Small intestine (tissue), 16 donors: ENCODE data around the gene TEX53. TPM values are rescaled to one million over a fixed set of nuclear protein-coding genes. Genes with fewer than 3 reads are reported as not detected.

Source experiments
- DNase-seq, 2 donors: peaks; one replicate each; pipeline versions ENCODE4 v3.0.0 to v3.0.0-alpha.2; 2013
- FAIRE-seq: peaks from 2 replicates; lab custom pipeline; 2012; peaks lifted over from hg19 to GRCh38; lab: Jason Lieb, UNC
- H3K27ac ChIP-seq, 3 donors: one replicate each; pipeline ENCODE4 v1.5.1; 2013; ENCODE audit warnings: low read length in 2 of 3, mild to moderate bottlenecking in 2 of 3, control low read depth in 1 of 3, inconsistent platforms in 1 of 3, low read depth in 1 of 3, moderate library complexity in 1 of 3
- H3K27me3 ChIP-seq, 3 donors: one replicate each; pipeline ENCODE4 v1.6.1; 2013; ENCODE audit warnings: low read length in 3 of 3, inconsistent platforms in 1 of 3; ENCODE audit not compliant: control insufficient read depth in 3 of 3, insufficient read depth in 3 of 3
- H3K36me3 ChIP-seq, 3 donors: one replicate each; pipeline ENCODE4 v1.6.1; 2013; ENCODE audit warnings: low read length in 3 of 3, inconsistent platforms in 1 of 3, low read depth in 1 of 3, mild to moderate bottlenecking in 1 of 3, moderate library complexity in 1 of 3; ENCODE audit not compliant: control insufficient read depth in 3 of 3, insufficient read depth in 2 of 3
- H3K4me1 ChIP-seq, 3 donors: one replicate each; pipeline ENCODE4 v1.6.1; 2013; ENCODE audit warnings: low read length in 2 of 3, inconsistent platforms in 1 of 3, low read depth in 1 of 3, mild to moderate bottlenecking in 1 of 3, moderate library complexity in 1 of 3; ENCODE audit not compliant: control insufficient read depth in 3 of 3, insufficient read depth in 2 of 3
- H3K4me3 ChIP-seq, 3 donors: one replicate each; pipeline ENCODE4 v1.5.1; 2013; ENCODE audit warnings: low read length in 3 of 3, control low read depth in 1 of 3, inconsistent platforms in 1 of 3, low read depth in 1 of 3, mild to moderate bottlenecking in 1 of 3, moderate library complexity in 1 of 3
- H3K9me3 ChIP-seq, 2 donors: one replicate each; pipeline ENCODE4 v1.6.1; 2013; ENCODE audit warnings: low read depth in 1 of 2, low read length in 1 of 2; ENCODE audit not compliant: control insufficient read depth in 2 of 2, insufficient read depth in 1 of 2
- WGBS, 3 donors: extraction: QIAGEN DNeasy Blood & Tissue Kit; methylation state at CpG; one replicate each; pipeline ENCODE4 v1.1.7; 2013; 5-methylcytosine and 5-hydroxymethylcytosine counted together
- long read RNA-seq, 10 donors: transcript quantifications; one replicate each; lab custom pipeline, GENCODE V29; 2026
- polyA plus RNA-seq, 4 donors: library from polyadenylated mRNA; stranded (reverse) in 3 of 4; unstranded in 1 of 4; fragments of 200-250 nt in 3 of 4; fragments of 120-200 nt in 1 of 4; gene quantifications; one replicate each; pipeline versions ENCODE4 v1.2.1 to v1.2.3, GENCODE V29; 2013
- donor health status: healthy with polysubstance abuse.
- donor health status: control.
- donor health status: control.
- donor health status: Bipolar disorder and iron deficiency.
- donor health status: healthy.

TEX53 gene
- not detected for polyA plus RNA-seq
- long read RNA-seq, donor 1: 0 reads
- long read RNA-seq, donor 2: 0 reads
- long read RNA-seq, donor 3: 0 reads
- long read RNA-seq, donor 4: 0 reads
- long read RNA-seq, donor 5: 0 reads
- long read RNA-seq, donor 6: 0 reads
- long read RNA-seq, donor 7: 0 reads
- long read RNA-seq, donor 8: 0 reads
- long read RNA-seq, donor 9: 0 reads
- long read RNA-seq, donor 10: 0 reads

- Histone ChIP-seq H3K4me3 (no peak within 1 kb of the TSS), H3K27me3 (peaks cover 0 to 8% (median 0%) of the 10 kb centered on the region in 3 donors), H3K27ac (no peak within 1 kb of the TSS), H3K9me3 (no peaks in the 10 kb centered on the region), H3K4me1 (no peaks in the 10 kb centered on the region), H3K36me3 (peaks cover 0 to 2% (median 0%) of the 10 kb centered on the region in 3 donors)
- DNase-seq: no peak
- FAIRE-seq: no peak
- 95 to 99% (median 98%) methylated on average over 6 of the region's 6 CpGs for WGBS, 3 donors
Observed at GRCh38 chr9:114657705-114658104, at the start of gene TEX53. Gene TEX53 (minus strand): TSS chr9:114657805. CDS start chr9:114657774, 31 bp downstream.

- Histone ChIP-seq H3K4me1 (no peaks in the 10 kb centered on the region), H3K4me3 (no peak overlapping the region), H3K36me3 (no peaks in the 10 kb centered on the region), H3K27ac (no peak overlapping the region), H3K27me3 (peaks cover 0 to 2% (median 0%) of the 10 kb centered on the region in 3 donors), H3K9me3 (no peaks in the 10 kb centered on the region)
- FAIRE-seq: no peak
- DNase-seq: no peak
- WGBS, 3 donors: 80 to 91% (median 86%) methylated on average over 2 of the region's 2 CpGs
Observed at GRCh38 chr9:114706711-114707110, 49.1 kb upstream of the TEX53 start.

DNA sequence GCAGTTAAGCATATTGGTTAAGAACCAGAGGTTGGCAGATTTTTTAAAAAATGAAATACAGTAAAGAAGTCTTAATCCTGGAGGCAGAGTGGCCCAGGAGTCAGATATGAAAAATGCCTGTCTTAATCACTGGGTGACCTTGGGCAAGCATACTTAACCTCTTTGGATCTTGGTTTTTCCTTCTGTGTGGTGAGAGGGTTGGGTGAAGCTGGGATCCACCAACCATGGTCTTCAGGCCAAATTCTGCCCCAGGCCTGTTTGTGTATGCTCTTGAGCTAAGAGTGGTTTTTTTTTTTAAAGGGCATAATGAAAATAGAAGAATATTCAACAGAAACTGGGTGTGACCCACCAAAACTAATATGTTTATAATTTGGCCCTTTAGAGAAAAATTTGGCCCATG, 44.4 kb upstream of the TEX53 start:
- no peak for DNase-seq
- Histone ChIP-seq H3K4me3 (no peak overlapping the region), H3K9me3 (peaks cover 0 to 5% of the 10 kb centered on the region in 2 donors), H3K36me3 (no peaks in the 10 kb centered on the region), H3K4me1 (peaks cover 0 to 4% (median 0%) of the 10 kb centered on the region in 3 donors), H3K27ac (no peak overlapping the region), H3K27me3 (no peaks in the 10 kb centered on the region)
- no peak for FAIRE-seq

- peaks cover 0 to 5% of the 10 kb centered on the region in 2 donors for H3K9me3 ChIP-seq
- DNase-seq: no peak
- H3K36me3 ChIP-seq: no peaks in the 10 kb centered on the region
- no peak overlapping the region for H3K27ac ChIP-seq
- WGBS, 3 donors: 80 to 90% (median 84%) methylated on average over 4 of the region's 4 CpGs
- no peaks in the 10 kb centered on the region for H3K27me3 ChIP-seq
- no peak for FAIRE-seq
- H3K4me1 ChIP-seq: peaks cover 0 to 4% (median 0%) of the 10 kb centered on the region in 3 donors
- H3K4me3 ChIP-seq: no peak overlapping the region
Observed at GRCh38 chr9:114697951-114698351, 40.3 kb upstream of the TEX53 start.

DNA sequence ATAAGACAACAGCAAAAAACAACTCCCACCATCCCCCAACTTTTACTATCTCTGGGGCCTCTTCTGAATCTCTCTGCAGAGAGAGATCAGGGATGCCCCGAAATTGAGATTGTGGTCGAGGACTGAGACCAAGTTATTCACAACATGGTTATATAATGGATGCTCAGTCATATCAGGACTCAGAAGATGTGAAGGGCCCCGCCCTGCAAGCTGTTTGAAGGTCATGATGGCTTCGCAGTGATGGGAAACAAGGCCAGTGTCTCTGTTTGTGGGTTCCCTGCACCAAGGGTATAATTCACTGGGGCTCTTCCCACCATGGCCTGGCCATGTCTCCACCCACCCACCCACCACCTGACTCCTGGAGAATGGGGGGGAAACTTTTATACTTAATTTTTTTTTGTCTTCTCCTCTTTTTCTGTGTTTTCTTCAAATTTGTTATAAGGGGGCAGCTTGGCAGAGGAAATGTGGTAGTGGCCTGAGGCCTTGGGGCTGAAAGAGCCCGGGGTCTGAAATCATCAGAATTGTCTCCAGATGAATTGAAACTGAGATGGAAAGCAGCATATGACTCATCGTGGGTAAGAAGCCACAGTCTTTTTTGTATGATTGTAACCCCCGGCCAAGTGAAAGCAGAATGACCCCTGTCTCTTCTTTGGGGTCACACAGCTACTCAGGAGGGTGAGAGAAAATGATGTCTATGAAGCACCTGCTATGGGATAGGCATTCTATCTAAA, 39.4 kb upstream of the TEX53 start:
- Histone ChIP-seq H3K36me3 (no peaks in the 10 kb centered on the region), H3K27ac (no peak overlapping the region), H3K27me3 (no peaks in the 10 kb centered on the region), H3K9me3 (peaks cover 0 to 5% of the 10 kb centered on the region in 2 donors), H3K4me1 (peaks cover 0 to 4% (median 0%) of the 10 kb centered on the region in 3 donors), H3K4me3 (no peak overlapping the region)
- WGBS, 3 donors: 61 to 73% (median 69%) methylated on average over 7 of the region's 7 CpGs
- DNase-seq: no peak
- FAIRE-seq: no peak

DNA sequence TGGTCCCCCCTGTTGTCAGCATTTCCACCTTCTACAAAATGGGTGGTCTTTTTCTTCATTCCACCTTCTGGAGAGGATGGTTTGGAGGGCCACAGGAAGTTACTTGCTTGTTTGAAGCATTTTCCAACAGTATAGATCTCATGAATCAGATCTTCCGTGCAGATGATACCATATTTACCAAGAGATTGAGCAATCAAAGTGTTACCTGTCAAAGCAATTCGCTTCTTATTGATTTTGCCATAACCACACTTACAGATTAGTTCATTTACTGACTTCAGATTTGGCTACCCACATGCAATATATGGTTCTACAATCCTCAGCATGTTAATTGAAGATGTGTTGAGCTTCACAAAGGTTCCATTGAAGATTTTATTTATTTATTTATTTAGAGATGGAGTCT, 38.3 kb upstream of the TEX53 start:
- 73 to 83% (median 78%) methylated on average over 2 of the region's 2 CpGs for WGBS, 3 donors
- Histone ChIP-seq H3K4me3 (no peak overlapping the region), H3K27me3 (peaks cover 0 to 2% (median 0%) of the 10 kb centered on the region in 3 donors), H3K36me3 (no peaks in the 10 kb centered on the region), H3K9me3 (peaks cover 0 to 5% of the 10 kb centered on the region in 2 donors), H3K4me1 (peaks cover 0 to 4% (median 0%) of the 10 kb centered on the region in 3 donors), H3K27ac (no peak overlapping the region)
- DNase-seq (no peak), FAIRE-seq (no peak)

DNA sequence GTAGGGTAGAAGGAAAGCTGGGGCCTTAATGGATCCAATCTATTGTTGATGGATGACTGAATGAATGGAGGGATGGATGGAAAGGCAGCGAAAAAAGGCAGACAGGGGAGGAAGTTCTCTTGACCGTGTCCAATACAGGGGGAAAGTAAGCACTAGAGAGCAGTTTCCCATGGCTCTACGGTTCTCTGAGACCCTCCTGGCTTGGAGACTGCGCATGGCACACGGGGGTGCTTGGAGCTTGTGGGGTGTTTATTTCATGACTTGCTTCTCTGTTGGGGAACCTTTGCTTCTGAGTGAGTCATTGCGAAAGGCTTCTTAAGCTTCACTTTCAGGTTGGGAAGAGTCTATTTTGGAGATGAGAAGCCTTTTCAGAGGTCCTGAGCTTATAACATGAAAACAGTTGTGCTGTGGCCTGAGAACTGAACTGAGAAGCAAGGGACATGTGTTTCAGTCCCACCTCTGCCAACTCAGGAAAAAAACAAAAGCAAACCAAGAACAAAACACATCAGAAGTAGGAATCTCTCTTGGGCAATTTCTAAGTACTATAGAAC, 37.2 kb upstream of the TEX53 start:
- FAIRE-seq: no peak

DNA sequence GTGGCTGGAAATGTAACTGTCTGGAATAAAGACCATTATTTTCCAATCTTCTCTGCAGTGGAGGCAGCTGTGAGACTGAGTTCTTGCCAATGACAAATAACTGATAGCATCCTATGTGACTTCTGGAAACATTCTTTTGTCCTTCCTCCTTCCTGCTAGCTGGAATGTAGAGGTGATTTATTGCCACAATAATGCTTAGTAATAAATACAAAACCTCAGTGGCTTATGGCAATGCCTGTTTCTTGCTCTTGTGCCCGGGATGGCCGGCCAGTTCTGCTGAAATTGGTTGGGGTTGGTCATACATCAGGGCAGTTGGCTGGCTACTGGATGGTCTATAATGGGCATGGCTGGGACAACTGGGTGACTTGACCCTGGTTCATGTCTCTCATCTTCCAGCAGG, 36.5 kb upstream of the TEX53 start:
- Histone ChIP-seq H3K27ac (no peak overlapping the region), H3K36me3 (no peaks in the 10 kb centered on the region), H3K9me3 (peaks cover 0 to 2% of the 10 kb centered on the region in 2 donors), H3K4me1 (peaks cover 0 to 4% (median 0%) of the 10 kb centered on the region in 3 donors), H3K4me3 (no peak overlapping the region), H3K27me3 (peaks cover 0 to 2% (median 0%) of the 10 kb centered on the region in 3 donors)
- FAIRE-seq (no peak), DNase-seq (peak; percentile 21 to 47)
- 24 to 56% (median 54%) methylated on average over 2 of the region's 2 CpGs for WGBS, 3 donors

More for the DNA sequence above, 37.2 kb upstream of the TEX53 start:
- Histone ChIP-seq H3K4me3 (no peak overlapping the region), H3K27ac (no peak overlapping the region), H3K36me3 (no peaks in the 10 kb centered on the region), H3K9me3 (peaks cover 0 to 5% of the 10 kb centered on the region in 2 donors), H3K4me1 (peaks cover 0 to 4% (median 0%) of the 10 kb centered on the region in 3 donors), H3K27me3 (peaks cover 0 to 2% (median 0%) of the 10 kb centered on the region in 3 donors)
- WGBS, 3 donors: 79 to 93% (median 81%) methylated on average over 6 of the region's 6 CpGs
- DNase-seq: no peak
